ENCODE data around the gene ZCCHC17.

DNA sequence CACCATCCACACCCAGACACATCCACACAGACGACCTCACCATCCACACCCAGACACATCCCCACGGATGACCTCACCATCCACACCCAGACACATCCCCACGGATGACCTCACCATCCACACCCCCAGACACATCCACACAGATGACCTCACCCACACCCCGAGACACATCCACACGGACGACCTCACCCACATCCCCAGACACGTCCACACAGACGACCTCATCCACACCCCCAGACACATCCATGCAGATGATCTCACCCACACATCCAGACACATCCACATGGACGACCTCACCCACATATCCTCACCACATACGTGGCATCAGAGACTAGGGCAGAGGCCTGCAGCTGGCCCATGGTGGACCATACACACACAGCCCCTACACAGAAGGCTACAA is 90.8 kb downstream of the ZCCHC17 start:
- TF ChIP-seq, protein P1, sequence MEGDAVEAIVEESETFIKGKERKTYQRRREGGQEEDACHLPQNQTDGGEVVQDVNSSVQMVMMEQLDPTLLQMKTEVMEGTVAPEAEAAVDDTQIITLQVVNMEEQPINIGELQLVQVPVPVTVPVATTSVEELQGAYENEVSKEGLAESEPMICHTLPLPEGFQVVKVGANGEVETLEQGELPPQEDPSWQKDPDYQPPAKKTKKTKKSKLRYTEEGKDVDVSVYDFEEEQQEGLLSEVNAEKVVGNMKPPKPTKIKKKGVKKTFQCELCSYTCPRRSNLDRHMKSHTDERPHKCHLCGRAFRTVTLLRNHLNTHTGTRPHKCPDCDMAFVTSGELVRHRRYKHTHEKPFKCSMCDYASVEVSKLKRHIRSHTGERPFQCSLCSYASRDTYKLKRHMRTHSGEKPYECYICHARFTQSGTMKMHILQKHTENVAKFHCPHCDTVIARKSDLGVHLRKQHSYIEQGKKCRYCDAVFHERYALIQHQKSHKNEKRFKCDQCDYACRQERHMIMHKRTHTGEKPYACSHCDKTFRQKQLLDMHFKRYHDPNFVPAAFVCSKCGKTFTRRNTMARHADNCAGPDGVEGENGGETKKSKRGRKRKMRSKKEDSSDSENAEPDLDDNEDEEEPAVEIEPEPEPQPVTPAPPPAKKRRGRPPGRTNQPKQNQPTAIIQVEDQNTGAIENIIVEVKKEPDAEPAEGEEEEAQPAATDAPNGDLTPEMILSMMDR (IDR thresholded peaks at IDR 0.05): no peak
- TF ChIP-seq EP300 (IDR thresholded peaks at IDR 0.05): no peak
- TF ChIP-seq POLR2A (IDR thresholded peaks at IDR 0.05): no peak
